GM12875 (cell line): ENCODE measurements around the gene MYO10.

Experiments
- H3K4me3 ChIP-seq: one replicate; pipeline ENCODE4 v1.5.1; 2011; ENCODE audit warnings: low read depth, low read length, control low read depth
- TF ChIP-seq, protein P1 (sequence below): IDR thresholded peaks from 2 replicates; pipeline ENCODE4 v1.5.1; 2011; ENCODE audit warnings: low read depth, mild to moderate bottlenecking, control low read depth, inconsistent platforms, low read length, moderate library complexity, borderline replicate concordance; ENCODE audit not compliant: insufficient read depth

Gene MYO10

DNA sequence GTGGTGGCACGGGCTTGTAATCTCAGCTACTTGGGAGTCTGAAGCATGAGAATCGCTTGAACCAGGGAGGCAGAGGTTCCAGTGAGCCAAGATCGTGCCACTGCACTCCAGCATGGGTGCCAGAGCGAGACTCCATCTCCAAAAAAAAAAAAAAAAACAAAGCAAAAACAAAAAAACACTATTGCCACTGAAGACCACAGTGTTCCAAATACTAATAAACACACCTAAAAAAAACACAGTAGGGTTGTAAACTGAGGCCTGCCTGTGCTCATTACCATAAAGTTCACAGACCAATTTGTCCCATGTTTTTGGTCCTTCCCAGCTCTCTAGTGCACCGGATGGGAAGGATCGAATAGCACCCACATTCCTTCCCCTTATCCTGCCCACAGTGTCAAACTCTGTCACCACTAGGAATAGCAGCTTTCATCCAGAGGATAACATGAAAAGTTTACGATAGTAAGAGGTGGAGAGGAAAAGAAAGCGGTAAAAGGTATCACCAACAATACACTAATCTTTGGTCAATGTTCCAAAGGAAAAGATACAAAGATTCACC, 49.2 kb downstream of the MYO10 start:
- no peak overlapping the region for H3K4me3 ChIP-seq
- TF ChIP-seq, protein P1, sequence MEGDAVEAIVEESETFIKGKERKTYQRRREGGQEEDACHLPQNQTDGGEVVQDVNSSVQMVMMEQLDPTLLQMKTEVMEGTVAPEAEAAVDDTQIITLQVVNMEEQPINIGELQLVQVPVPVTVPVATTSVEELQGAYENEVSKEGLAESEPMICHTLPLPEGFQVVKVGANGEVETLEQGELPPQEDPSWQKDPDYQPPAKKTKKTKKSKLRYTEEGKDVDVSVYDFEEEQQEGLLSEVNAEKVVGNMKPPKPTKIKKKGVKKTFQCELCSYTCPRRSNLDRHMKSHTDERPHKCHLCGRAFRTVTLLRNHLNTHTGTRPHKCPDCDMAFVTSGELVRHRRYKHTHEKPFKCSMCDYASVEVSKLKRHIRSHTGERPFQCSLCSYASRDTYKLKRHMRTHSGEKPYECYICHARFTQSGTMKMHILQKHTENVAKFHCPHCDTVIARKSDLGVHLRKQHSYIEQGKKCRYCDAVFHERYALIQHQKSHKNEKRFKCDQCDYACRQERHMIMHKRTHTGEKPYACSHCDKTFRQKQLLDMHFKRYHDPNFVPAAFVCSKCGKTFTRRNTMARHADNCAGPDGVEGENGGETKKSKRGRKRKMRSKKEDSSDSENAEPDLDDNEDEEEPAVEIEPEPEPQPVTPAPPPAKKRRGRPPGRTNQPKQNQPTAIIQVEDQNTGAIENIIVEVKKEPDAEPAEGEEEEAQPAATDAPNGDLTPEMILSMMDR = no peak

DNA sequence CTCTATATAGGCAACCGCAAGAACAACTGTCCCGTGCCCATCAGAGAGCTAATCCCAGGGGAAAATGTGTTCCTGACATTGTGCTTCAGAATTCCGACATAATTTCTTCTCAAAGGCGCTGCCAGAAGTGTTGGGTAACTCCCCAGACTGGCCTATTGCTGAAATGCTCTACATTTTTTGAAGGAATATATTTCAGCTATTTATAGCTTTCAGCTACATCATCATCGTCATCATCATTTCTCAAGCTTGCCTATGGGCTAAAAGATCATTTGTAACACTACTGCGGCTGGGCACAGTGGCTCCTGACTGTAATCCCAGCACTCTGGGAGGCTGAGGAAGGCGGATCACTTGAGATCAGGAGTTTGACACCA, 49.7 kb downstream of the MYO10 start:
- H3K4me3 ChIP-seq = no peak overlapping the region
- TF ChIP-seq, protein P1 = no peak

DNA sequence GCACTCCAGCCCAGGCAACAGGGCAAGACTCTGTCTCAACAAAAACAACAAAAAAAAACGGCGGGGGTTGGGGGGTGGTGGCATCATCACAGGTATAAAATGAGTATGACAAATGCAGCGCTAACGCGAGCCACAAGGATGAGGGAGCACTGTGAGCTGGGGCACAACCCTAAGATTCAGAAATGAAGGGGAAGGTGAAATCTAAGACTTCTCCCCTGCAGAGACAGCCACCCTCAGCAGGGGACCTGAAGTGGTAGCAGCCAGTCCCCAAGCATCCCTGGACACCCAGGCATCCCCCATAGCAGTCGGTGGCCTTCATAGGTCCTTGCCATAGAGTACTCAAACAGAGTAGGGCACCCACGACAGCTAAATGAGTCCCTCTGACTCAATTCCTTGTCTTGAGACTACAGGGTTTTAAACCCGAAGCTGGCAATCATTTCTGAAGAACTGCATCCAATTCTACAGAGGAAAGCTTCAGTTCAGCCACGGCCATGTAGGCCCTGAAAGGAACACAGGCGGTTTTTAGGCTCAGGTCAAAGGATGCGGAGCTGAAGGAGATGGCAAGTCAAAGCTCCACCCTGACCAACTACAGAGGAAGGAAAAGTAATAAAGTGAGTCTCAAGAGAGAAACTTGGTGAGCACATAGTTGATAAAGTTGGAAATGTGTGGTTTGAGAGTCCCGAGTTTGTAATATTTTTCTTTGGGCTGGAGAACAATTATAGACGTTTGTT, 50.3 kb downstream of the MYO10 start:
- no peak overlapping the region for H3K4me3 ChIP-seq
- TF ChIP-seq, protein P1 = no peak

DNA sequence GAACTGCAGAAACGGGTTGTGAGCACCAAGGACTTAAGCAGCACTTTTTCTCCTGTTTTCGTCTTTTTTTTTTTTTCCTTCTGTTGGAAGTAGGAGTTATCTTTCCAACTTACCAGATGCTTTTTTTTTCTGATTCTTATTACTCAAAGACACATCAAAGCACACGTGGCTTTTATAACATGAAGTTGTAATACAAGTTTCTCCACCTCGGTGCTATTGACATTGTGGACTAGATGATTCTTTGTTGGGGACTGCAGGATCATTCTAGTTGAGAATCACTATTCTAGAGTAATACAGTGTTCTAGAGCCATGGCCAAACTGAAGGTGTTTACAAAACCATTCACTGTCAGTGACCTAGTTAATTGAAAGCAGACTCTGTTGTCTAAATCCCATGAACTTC, 51.5 kb downstream of the MYO10 start:
- TF ChIP-seq, protein P1 = no peak

DNA sequence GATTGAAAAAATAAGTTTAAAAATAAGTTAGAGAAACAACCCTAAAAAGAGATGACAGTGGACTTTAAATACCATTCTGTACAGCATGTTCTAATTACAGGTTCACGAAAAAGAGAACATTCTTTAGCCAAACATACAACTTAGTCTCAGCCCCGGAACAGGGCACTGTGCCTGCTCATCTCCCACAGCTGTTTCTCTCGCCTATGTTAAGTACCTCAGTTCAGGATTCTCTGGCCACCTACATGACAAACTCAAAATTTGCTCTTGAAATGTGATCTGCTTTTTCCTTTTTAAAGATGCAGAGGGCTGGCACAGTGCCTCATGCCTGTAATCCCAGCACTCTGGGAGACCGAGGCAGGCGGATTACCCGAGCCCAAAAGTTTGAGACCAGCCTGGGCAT, 52.3 kb downstream of the MYO10 start:
- H3K4me3 ChIP-seq = no peak overlapping the region

More for the DNA sequence above, 51.5 kb downstream of the MYO10 start:
- no peak overlapping the region for H3K4me3 ChIP-seq

DNA sequence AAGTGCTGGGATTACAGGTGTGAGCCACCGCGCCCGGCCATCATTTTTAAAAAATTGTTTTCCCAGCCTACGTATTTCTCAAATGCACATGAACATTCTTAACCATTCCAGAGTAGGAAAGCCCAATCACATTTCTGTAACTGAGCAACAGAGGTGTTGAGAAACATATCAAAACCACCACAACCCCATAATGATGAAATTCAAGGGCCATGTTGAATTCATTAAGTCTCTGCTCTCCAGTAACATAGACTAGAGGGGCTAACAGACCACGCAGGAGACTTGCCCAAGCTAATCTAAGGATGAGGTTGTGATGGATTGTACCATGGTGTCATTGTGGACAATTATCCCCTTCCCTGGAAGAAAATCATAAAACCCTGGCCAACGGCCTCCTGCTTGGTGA, 52.9 kb downstream of the MYO10 start:
- TF ChIP-seq, protein P1 = no peak
- H3K4me3 ChIP-seq = no peak overlapping the region

More for the DNA sequence above, 52.3 kb downstream of the MYO10 start:
- TF ChIP-seq, protein P1 = no peak

DNA sequence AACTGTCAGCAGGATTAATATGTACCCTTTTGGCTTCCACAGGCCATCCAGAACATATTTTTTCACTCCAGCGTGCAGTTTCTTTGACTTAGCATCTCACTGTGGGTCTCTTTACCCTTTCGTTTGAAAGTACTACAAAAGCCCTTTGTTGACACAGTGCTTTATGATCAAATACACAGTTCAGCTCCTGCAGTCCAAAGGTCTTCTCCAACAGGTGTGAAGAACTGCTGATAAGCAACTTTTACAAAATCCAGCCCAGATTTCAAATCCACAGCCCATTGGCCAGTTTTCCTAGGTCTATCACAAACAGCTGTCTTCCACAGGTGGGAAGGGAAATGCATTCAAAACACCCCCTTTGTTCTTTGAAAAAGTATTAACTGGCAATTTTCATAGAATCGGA, 54.8 kb downstream of the MYO10 start:
- no peak overlapping the region for H3K4me3 ChIP-seq
- TF ChIP-seq, protein P1 = no peak
